CD14-positive monocyte (primary cell): ENCODE measurements around the gene GGT1. TPM values are rescaled to one million over a fixed set of nuclear protein-coding genes. Genes with fewer than 3 reads are reported as not detected.

Source experiments
- DNase-seq, 3 donors: peaks; one replicate each; pipeline ENCODE4 v3.0.0-alpha.2; 2011 to 2022
- H2AFZ ChIP-seq: 2 replicates; pipeline ENCODE4 v1.6.0; 2012; ENCODE audit warnings: mild to moderate bottlenecking, low read depth, low read length, inconsistent platforms; ENCODE audit not compliant: insufficient read depth, poor library complexity, severe bottlenecking
- H3K27ac ChIP-seq, 2 donors: 1 replicate in 1 of 2; 2 replicates in 1 of 2; pipeline ENCODE4 v1.5.1; 2012 to 2013; ENCODE audit warnings: low read length in 2 of 2, control low read depth in 1 of 2, inconsistent platforms in 1 of 2, low read depth in 1 of 2, mild to moderate bottlenecking in 1 of 2
- H3K27me3 ChIP-seq, 2 donors: one replicate each; pipeline versions ENCODE4 v1.6.0 to v1.6.1; 2011 to 2013; ENCODE audit warnings: low read length in 2 of 2; ENCODE audit not compliant: control insufficient read depth in 2 of 2, insufficient read depth in 2 of 2
- H3K36me3 ChIP-seq, 2 donors: replicated peaks in 1 of 2; 1 replicate in 1 of 2; 2 replicates in 1 of 2; pipeline versions ENCODE4 v1.5.1 to v1.6.1; 2012 to 2013; ENCODE audit warnings: low read length in 2 of 2, control low read depth in 1 of 2, inconsistent platforms in 1 of 2, mild to moderate bottlenecking in 1 of 2; ENCODE audit not compliant: insufficient read depth in 2 of 2, control insufficient read depth in 1 of 2
- H3K4me1 ChIP-seq, 2 donors: 1 replicate in 1 of 2; 2 replicates in 1 of 2; pipeline versions ENCODE4 v1.5.1 to v1.6.1; 2012 to 2013; ENCODE audit warnings: low read length in 2 of 2, control low read depth in 1 of 2, inconsistent platforms in 1 of 2, mild to moderate bottlenecking in 1 of 2, moderate library complexity in 1 of 2; ENCODE audit not compliant: insufficient read depth in 2 of 2, control insufficient read depth in 1 of 2
- H3K4me2 ChIP-seq: replicated peaks from 2 replicates; pipeline ENCODE3; 2012; ENCODE audit warnings: low read length, moderate library complexity, mild to moderate bottlenecking; ENCODE audit not compliant: poor library complexity, severe bottlenecking; ENCODE audit errors: extremely low read depth
- H3K4me3 ChIP-seq, 3 experiments: fragments of 200-600 bp in 1 of 3; sonication (generic) in 1 of 3; replicated peaks in 1 of 3; 1 replicate in 2 of 3; 2 replicates in 1 of 3; pipeline ENCODE4 v1.5.1; 2011 to 2013; ENCODE audit warnings: low read length in 3 of 3, mild to moderate bottlenecking in 3 of 3, control low read depth in 2 of 3, low read depth in 2 of 3, inconsistent platforms in 1 of 3, moderate library complexity in 1 of 3
- H3K79me2 ChIP-seq: 2 replicates; pipeline ENCODE4 v1.6.0; 2012; ENCODE audit warnings: mild to moderate bottlenecking, control low read depth, inconsistent platforms, low read length, moderate library complexity; ENCODE audit not compliant: insufficient read depth
- H3K9ac ChIP-seq: 2 replicates; pipeline ENCODE4 v1.6.0; 2017; ENCODE audit warnings: low read length, mild to moderate bottlenecking; ENCODE audit not compliant: insufficient read depth, poor library complexity, severe bottlenecking
- H3K9me3 ChIP-seq, 2 donors: replicated peaks in 1 of 2; 1 replicate in 1 of 2; 2 replicates in 1 of 2; pipeline versions ENCODE4 v1.5.1 to v1.6.1; 2012 to 2013; ENCODE audit warnings: low read length in 2 of 2, control low read depth in 1 of 2; ENCODE audit not compliant: control insufficient read depth in 1 of 2, insufficient read depth in 1 of 2
- H4K20me1 ChIP-seq: 2 replicates; pipeline ENCODE4 v1.6.0; 2012; ENCODE audit warnings: mild to moderate bottlenecking, low read length, control low read depth, moderate library complexity; ENCODE audit not compliant: insufficient read depth
- H3K27ac Mint-ChIP-seq, 7 donors: one replicate each; pipeline ENCODE4 v1.8.0; 2020; ENCODE audit warnings: mild to moderate bottlenecking in 7 of 7, mixed read lengths in 7 of 7, moderate library complexity in 6 of 7, inconsistent platforms in 2 of 7
- H3K27me3 Mint-ChIP-seq, 3 donors: one replicate each; pipeline ENCODE4 v1.8.0; 2021 to 2022; ENCODE audit warnings: low read depth in 3 of 3, mild to moderate bottlenecking in 3 of 3, mixed read lengths in 3 of 3, moderate library complexity in 3 of 3, inconsistent platforms in 1 of 3
- H3K36me3 Mint-ChIP-seq, 2 donors: one replicate each; pipeline ENCODE4 v1.8.0; 2020; ENCODE audit warnings: mixed read lengths in 2 of 2, inconsistent platforms in 1 of 2, mild to moderate bottlenecking in 1 of 2
- H3K4me1 Mint-ChIP-seq: one replicate; pipeline ENCODE4 v1.8.0; 2020; ENCODE audit warnings: mild to moderate bottlenecking, mixed read lengths
- H3K4me3 Mint-ChIP-seq, 2 donors: one replicate each; pipeline ENCODE4 v1.8.0; 2020; ENCODE audit warnings: mild to moderate bottlenecking in 2 of 2, mixed read lengths in 2 of 2, moderate library complexity in 1 of 2
- H3K9me3 Mint-ChIP-seq, 7 donors: one replicate each; pipeline ENCODE4 v1.8.0; 2020 to 2022; ENCODE audit warnings: mixed read lengths in 7 of 7, mild to moderate bottlenecking in 6 of 7, moderate library complexity in 6 of 7, inconsistent platforms in 2 of 7
- CTCF ChIP-seq: fragments of 200-600 bp; IDR thresholded peaks from one replicate; pipeline ENCODE4 v1.8.0; 2022; ENCODE audit warnings: antibody characterized with exemption, mild to moderate bottlenecking
- WGBS: methylation state at CpG from one replicate; pipeline ENCODE4 v1.1.5; 2013; ENCODE audit warnings: missing lambda C conversion rate; ENCODE audit not compliant: insufficient coverage; 5-methylcytosine and 5-hydroxymethylcytosine counted together
- intact Hi-C, 2 donors: fragments of 100-400 bp; cut with micrococcal nuclease; formaldehyde crosslinking; loops; one replicate each; pipeline versions ENCODE4 v1.15.0 to v1.15.1; 2023
- polyA plus RNA-seq, 3 donors: library from polyadenylated mRNA; depleted of rRNA in 1 of 3; unstranded in 2 of 3; stranded (reverse) in 1 of 3; fragments of 300-500 nt in 2 of 3; fragments of >200 nt in 1 of 3; fragmentation: Illumina TruSeq in 2 of 3; gene quantifications; 1 replicate in 2 of 3; 2 replicates in 1 of 3; pipeline ENCODE4 v1.2.3, GENCODE V29; 2012 to 2021

The GGT1 gene
- polyA plus RNA-seq, 3 donors = 16.0 to 26.5 (median 25.5) TPM

DNA sequence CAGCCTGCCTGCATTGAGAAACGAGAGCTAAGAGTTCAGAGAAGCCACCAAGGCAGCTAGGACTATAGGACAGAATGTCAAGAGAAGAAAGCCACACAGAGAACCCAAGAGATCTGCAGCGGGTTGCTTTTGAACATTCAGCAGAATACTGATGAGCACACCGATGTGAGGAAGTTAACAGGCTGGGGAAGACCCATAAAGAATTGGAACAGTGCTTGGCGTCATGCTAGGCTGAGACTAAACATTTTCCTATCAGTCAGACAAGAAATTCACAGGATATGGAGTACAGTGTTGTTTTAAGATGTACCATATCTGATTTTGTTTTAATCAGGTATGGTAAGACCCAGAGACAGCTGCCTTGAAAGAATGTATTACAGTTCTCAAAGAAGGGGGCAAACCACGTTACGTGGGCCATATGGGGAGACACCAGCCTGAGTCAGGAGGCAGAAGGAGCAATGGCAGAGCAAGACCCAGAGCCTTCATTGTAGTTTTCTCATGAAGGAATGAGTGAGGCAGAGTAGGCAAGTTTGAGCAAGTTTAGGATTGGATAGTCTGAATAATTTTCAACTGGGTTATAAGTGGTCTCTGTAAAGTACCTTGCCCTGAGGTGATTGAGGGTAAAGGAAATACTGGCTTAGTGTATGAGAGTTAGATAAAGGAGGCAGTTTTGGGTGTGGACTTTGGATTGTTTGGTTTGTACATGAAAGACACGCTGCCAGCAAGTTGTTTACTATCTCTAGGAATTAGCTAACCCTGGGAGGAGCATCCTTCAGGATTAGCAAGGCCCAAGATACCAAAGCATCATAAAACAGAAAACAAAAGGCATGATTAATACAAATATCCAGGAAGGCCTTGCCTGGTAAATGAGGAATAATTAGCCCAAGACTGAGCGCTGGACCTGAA lies 24.4 kb upstream of the GGT1 start:
- H3K36me3 ChIP-seq = peaks cover 12 to 28% of the 10 kb centered on the region in 2 donors

GRCh38 chr22:24579258-24579601 lies 23.8 kb upstream of the GGT1 start:
- no peak for DNase-seq
- H4K20me1 ChIP-seq = no peaks in the 10 kb centered on the region
- no CpG with 5 or more reads among the region's 1 CpG for WGBS
- no peak overlapping the region for H3K9ac ChIP-seq
- intact Hi-C loops = no loop called here
- no peaks in the 10 kb centered on the region for H3K4me1 ChIP-seq
- Mint-ChIP-seq H3K27me3 (peaks cover 0 to 3% (median 2%) of the 10 kb centered on the region in 3 donors), H3K36me3 (peaks cover 25 to 38% of the 10 kb centered on the region in 2 donors), H3K4me3 (no peak overlapping the region), H3K9me3 (no peaks in the 10 kb centered on the region), H3K27ac (no peak overlapping the region), H3K4me1 (peaks cover 6% of the 10 kb centered on the region)
- no peaks in the 10 kb centered on the region for H3K79me2 ChIP-seq
- H3K27me3 ChIP-seq = no peaks in the 10 kb centered on the region
- no peak overlapping the region for H2AFZ ChIP-seq
- no peak overlapping the region for H3K4me3 ChIP-seq
- peaks cover 8 to 21% of the 10 kb centered on the region in 2 donors for H3K36me3 ChIP-seq
- no peaks in the 10 kb centered on the region for H3K9me3 ChIP-seq
- H3K4me2 ChIP-seq = no peak overlapping the region
- H3K27ac ChIP-seq = no peak overlapping the region
- no peak for TF ChIP-seq CTCF

More for the DNA sequence above, 24.4 kb upstream of the GGT1 start:
- WGBS = 94% methylated on average over 5 of the region's 8 CpGs
- Histone ChIP-seq H3K4me2 (no peak overlapping the region), H3K79me2 (no peaks in the 10 kb centered on the region), H4K20me1 (no peaks in the 10 kb centered on the region), H3K4me3 (no peak overlapping the region), H3K4me1 (no peaks in the 10 kb centered on the region), H3K9me3 (no peaks in the 10 kb centered on the region), H3K27me3 (no peaks in the 10 kb centered on the region), H2AFZ (no peak overlapping the region), H3K9ac (no peak overlapping the region), H3K27ac (no peak overlapping the region)
- Mint-ChIP-seq H3K4me1 (peaks cover 6% of the 10 kb centered on the region), H3K36me3 (peaks cover 28 to 43% of the 10 kb centered on the region in 2 donors), H3K4me3 (no peak overlapping the region), H3K27ac (peak overlapping the region in 1 of 7 donors; percentile 50), H3K27me3 (peaks cover 0 to 3% (median 2%) of the 10 kb centered on the region in 3 donors), H3K9me3 (no peaks in the 10 kb centered on the region)
- TF ChIP-seq CTCF = no peak
- intact Hi-C loops = no loop called here
- no peak for DNase-seq
